NCI-H748 treated with DMSO at 0.1 percent for 48 hours (cell line): ENCODE results near the gene ENAH.

Source experiments
- DNase-seq: peaks from one replicate; lab custom pipeline; 2025; lab: John Stamatoyannopoulos, UW

Gene ENAH

DNA sequence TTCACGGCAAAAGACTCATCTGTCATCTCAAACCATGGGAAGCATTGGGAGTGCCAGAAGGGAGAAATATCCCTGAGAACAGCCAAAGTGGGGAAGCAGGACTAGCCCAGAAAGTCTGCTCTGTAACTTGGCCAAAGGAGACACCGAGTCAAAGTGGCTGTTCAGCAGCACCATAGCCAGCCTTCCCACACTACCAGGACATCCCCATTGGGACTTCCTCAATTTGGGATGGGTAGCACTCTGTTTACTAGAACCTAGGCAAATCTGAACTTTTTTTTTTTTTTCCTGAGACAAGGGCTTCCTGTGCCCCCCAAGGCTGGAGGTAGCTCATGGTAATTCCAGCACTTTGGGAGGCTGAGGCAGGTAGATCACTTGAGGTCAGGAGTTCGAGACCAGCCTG is 93.0 kb downstream of the ENAH start:
- no peak for DNase-seq

GRCh38 chr1:225559326-225559725 is 93.6 kb downstream of the ENAH start:
- no peak for DNase-seq

- no peak for DNase-seq
Observed at GRCh38 chr1:225556694-225557093, 96.2 kb downstream of the ENAH start.

- no peak for DNase-seq
Observed at GRCh38 chr1:225555821-225556220, 97.1 kb downstream of the ENAH start.

DNA sequence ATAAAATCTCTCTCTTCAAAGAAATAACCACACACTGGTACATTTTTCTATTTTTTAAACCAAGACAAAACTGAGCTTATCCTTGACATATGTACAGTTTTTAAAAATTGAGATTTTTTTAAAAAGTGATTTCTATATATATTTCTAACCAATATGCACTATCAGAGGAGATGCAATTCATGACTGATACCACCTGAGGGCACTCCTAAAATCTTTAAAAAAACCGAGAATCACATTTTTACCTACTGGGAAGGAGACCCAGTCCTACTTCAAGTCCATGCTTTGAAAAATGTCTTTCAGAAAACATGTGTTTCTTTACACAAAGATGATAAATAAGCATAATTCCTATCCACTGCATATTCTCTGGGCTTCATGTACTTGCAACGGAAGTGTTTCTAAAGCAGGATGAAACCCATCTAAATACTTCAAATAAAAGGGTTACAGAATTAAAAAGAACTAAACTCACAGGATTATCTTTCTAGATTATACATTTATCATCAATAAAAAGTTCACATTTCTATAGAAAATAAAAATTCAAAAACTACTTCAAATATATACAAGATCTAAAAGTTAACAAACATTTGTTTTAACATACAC is 98.6 kb downstream of the ENAH start:
- no peak for DNase-seq

DNA sequence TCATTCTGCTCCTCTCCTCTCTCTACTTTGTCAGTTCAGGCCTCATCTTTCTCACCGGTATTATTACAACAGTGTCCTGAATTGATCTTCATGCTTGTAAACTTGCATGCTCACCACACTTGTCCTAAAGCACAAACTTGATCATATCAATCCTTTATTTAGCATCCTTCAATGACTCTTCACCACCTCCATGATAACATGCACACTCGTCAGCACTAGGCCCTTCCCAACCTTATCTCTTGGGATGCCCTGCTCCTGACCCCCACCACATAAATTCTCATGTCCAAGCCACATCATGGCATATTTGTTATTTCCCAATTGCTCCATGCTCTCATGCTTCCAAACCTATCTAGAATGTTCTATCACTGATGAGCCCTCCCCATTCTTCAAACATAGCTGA is 103.1 kb downstream of the ENAH start:
- DNase-seq: no peak

DNA sequence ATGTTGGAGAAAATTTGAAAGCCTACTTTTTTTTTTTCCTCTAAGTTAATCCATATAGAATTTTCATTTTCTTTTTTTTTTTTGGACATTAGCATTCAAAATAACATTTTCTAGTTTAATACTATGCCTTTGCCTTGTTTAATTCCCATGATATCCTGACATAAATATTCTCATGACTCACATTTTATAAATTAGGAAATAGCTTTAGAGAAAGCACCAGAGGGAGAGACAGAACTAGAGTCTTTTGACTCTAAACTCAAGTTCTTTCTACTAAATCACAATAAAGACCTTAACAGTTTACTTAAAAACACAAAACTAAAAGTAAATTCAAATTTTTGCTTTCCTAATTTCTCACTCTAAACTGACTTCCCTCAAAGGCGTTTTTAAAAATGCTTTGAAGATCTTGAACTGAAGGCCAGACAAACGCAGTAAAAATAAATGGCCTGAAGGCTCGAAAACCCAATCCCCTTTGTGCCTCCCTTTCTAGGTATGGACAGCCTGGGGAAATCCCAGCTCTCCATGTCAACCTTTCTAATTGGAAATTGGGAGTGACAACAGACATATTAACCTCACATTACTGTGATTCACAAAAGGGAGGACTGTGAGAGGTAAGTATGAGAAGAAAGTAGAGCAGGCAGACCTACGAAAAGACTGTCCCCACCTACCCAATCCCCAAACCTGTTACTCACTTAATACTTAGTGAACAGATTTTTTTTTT is 104.6 kb downstream of the ENAH start:
- DNase-seq: no peak

GRCh38 chr1:225545649-225546048 is 107.3 kb downstream of the ENAH start:
- no peak for DNase-seq

GRCh38 chr1:225544924-225545323 is 108.0 kb downstream of the ENAH start:
- DNase-seq: peak; percentile 16

GRCh38 chr1:225544263-225544662 is 108.7 kb downstream of the ENAH start:
- DNase-seq: peak; percentile 9

DNA sequence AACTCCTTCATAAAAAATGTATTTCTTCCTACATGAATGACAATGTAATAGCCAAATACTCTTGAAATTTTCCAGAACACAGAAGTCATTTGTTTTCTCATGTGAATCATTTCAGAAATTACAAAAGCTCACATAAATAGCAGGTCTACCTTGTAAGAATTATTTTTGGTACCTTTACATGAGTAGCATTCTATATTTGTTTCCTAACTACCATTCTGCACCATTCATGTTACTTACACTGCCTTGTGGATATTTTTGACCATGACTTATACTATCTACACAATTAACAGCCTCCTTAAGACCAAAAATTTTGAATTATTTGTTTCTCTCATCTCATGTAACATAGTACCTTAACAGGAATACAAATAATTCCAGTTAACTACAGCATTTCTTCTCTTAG is 109.6 kb downstream of the ENAH start:
- DNase-seq: no peak

DNA sequence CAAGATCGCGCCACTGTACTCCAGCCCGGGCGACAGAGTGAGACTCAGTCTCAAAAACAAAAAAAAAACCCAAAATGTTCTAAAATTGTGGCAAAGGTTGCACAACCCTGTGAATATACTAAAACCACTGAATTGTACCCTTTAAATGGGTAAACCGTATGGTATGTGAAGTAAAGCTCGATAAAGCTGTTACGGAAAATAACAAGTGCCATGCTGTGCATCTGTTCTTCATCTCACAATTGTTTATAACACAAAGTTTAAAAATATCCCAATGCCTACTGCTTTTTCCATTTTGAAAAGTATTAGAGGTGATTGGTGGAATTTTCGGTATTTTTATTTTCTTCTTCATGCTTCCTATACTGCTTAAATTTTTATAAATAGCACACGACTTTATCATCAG is 111.5 kb downstream of the ENAH start:
- no peak for DNase-seq

- no peak for DNase-seq
Observed at GRCh38 chr1:225539575-225539974, 113.3 kb downstream of the ENAH start.

GRCh38 chr1:225539069-225539468 is 113.9 kb downstream of the ENAH start:
- DNase-seq: no peak

DNA sequence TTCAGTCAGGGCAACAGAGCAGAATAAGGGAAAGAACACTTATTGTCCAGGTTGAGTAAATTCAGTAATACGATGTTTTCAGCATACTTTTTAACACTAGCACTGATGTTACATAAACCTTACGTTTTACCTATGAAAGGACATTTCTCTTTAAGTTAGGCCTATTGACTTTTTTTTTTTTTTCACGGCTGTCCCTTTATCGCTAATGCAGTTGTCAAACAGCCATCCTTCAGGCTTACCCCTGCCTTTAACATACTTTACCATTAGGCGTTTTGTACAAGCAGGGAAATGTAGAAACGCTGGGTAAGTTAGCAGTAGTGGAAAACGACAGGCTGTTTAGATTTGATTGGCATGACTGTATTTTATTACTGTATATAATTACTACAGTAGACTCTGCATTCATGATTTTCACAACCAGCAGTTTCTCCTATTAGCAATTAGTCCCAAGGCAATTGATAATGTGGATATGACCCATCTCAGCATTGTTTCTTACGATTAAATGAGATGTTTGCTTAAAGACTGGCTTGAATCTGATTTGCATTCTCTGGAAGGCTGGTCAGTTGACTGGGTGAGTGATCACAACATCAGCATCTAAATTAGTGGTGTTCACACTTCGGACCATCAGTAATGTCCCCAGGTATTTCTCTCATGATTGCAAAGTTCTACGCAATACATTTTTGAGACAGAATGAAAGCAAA is 115.2 kb downstream of the ENAH start:
- DNase-seq: no peak

DNA sequence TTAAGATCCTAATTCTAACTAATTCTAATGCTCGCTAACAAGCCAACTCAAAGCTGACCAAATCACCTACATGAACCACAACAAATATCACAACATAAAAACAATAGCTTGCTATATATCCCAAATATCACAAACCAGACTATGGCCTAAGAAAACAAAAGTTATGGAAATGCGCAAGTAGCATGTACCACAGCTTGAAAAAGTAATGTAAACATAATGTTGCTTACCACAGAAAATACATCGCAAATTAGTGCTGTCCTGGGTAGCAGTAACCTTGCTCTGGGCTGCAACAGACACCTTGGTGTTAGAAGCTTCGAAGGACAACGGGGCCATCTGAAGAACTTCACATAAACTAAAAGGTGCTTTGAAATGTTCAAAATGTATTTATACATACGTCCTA is 117.6 kb downstream of the ENAH start:
- no peak for DNase-seq

GRCh38 chr1:225534772-225535171 is 118.2 kb downstream of the ENAH start:
- DNase-seq: no peak

DNA sequence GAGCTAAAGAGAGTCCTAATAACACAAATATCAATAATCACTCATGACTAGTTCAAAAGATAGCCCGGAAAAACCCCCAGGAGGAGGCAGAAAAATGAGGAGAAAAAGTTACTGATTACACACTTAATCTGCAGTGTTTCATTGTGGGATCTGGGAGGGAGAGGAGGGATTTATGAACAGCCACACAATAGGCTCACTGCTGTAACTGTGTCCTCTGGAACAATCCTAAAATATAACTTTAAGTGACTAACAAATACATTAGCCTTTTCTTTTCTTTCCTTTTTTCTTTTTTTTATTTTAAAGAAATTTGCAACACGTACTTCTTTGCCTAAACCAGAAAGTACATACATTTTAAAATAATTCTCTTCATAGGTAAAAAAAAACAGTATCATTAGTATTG is 118.8 kb downstream of the ENAH start:
- no peak for DNase-seq

DNA sequence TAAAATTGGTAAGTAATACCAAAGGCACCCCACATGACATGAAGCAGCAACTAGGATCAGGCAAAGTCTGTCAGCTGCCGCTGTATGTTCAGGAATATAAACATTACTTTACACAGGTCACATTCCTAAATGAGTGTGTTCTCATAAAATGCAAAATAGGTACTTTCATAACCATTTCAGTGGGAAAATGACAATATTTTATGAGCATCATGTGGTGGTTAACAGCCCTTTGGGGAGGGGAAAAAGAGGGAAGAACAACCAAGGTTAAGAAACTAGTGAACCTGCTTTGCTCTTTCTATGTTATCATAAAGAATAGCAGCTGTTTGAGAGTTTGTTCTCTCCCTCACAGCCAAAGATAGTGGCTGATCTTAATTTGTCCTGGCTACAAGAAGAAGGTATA is 119.7 kb downstream of the ENAH start:
- DNase-seq: no peak

GRCh38 chr1:225532240-225532944 is 120.5 kb downstream of the ENAH start:
- peak; percentile 5 for DNase-seq

GRCh38 chr1:225529726-225530125 is 123.2 kb downstream of the ENAH start:
- no peak for DNase-seq

GRCh38 chr1:225527575-225527974 is 125.3 kb downstream of the ENAH start:
- no peak for DNase-seq

- DNase-seq: no peak
Observed at GRCh38 chr1:225526878-225527277, 126.0 kb downstream of the ENAH start.
